Measurements from ENCODE around the gene TRAF3IP3. TPM values are rescaled to one million over a fixed set of nuclear protein-coding genes. Genes with fewer than 3 reads are reported as not detected.
A peak's percentile ranks its signal among the peaks of the same experiment; 100 is the strongest.

The TRAF3IP3 gene
- polyA plus RNA-seq, 1 of the 3 experiments (the other 2 are of a cell fraction): 0.31 TPM

- Histone ChIP-seq H3K36me3 (replicated peaks in 1 of 2; ENCODE audit: control insufficient read depth in 1 of 2, insufficient read depth in 2 of 2, low read length in 1 of 2) (no peaks in the 10 kb centered on the region), H3K4me1 (ENCODE audit: control insufficient read depth in 1 of 2, insufficient read depth in 2 of 2, low read depth in 1 of 2, low read length in 1 of 2) (peaks cover 12 to 24% of the 10 kb centered on the region in 2 experiments), H3K27me3 (ENCODE audit: insufficient read depth) (no peaks in the 10 kb centered on the region), H3K9me3 (no peaks in the 10 kb centered on the region), H3K27ac (ENCODE audit: low read depth in 2 of 2, low read length in 1 of 2) (peak overlapping the region in 1 of 2 experiments; percentile 80; a peak in 2 of 4 replicates), H3K9ac (no peak overlapping the region), H2AFZ (ENCODE audit: low read depth) (no peak overlapping the region), H3K9me2 (no peaks in the 10 kb centered on the region), H3K79me2 (ENCODE audit: insufficient read depth) (no peaks in the 10 kb centered on the region), H3F3A (replicated peaks; ENCODE audit: insufficient read depth) (peaks cover 10% of the 10 kb centered on the region), H3K4me3 (ENCODE audit: low read depth in 2 of 2, low read length in 1 of 2) (no peak overlapping the region), H4K20me1 (ENCODE audit: insufficient read depth) (no peaks in the 10 kb centered on the region), H3K4me2 (no peak overlapping the region)
- ChIA-PET CTCF (interaction anchor here (0.9 to 7.5 kb wide), 6 partner anchors 9 to 178 kb away, joined by 3 to 78 read pairs (median 3); partner anchors contain the start of gene UTP25), POLR2A (interaction anchor here (0.7 to 1.4 kb wide), 3 partner anchors 9 to 27 kb away, joined by 4 to 6 read pairs (median 6); partner anchors contain the start of genes C1orf74 and UTP25)
- 74% methylated on average over 5 of the region's 5 CpGs for WGBS (ENCODE audit: low lambda C conversion rate)
- TF ChIP-seq EP300 (IDR thresholded peaks at IDR 0.05; ENCODE audit: borderline replicate concordance in 1 of 2, low read depth in 1 of 2, low read length in 1 of 2): peak in 1 of 2 experiments; percentile 74; a peak in 1 of 4 replicates
- TF ChIP-seq RCOR1 (IDR thresholded peaks at IDR 0.05; ENCODE audit: low read length): peak; percentile 69; the same call in 1 of the 2 replicates
- TF ChIP-seq ELF1 (IDR thresholded peaks at IDR 0.05): no peak
- no peak for TF ChIP-seq CHD2 (IDR thresholded peaks at IDR 0.05; ENCODE audit: low read length, partially characterized antibody)
- TF ChIP-seq CTCF (IDR thresholded peaks at IDR 0.05): no peak
- no peak for TF ChIP-seq MXI1 (IDR thresholded peaks at IDR 0.05; ENCODE audit: low read depth, low read length)
- TF ChIP-seq TAF1 (IDR thresholded peaks at IDR 0.05; ENCODE audit: borderline replicate concordance, low read depth, low read length): no peak
- TF ChIP-seq NFIC (IDR thresholded peaks at IDR 0.05; ENCODE audit: borderline replicate concordance): no peak
- TF ChIP-seq FOXM1 (IDR thresholded peaks at IDR 0.05; ENCODE audit: low read depth): no peak
- no peak for TF ChIP-seq GABPA (IDR thresholded peaks at IDR 0.05; ENCODE audit: low read depth)
- no peak for TF ChIP-seq MEF2A (IDR thresholded peaks at IDR 0.05; ENCODE audit: borderline replicate concordance, low read depth)
- TF ChIP-seq USF2 (IDR thresholded peaks at IDR 0.05; ENCODE audit: borderline replicate concordance, low read depth, low read length): no peak
- TF ChIP-seq GATA2 (CRISPR knock-in tag; IDR thresholded peaks at IDR 0.05): peak; percentile 73
- TF ChIP-seq YY1 (IDR thresholded peaks at IDR 0.05; ENCODE audit: low read depth): no peak
- TF ChIP-seq RAD21 (IDR thresholded peaks at IDR 0.05; ENCODE audit: low read length): 0 out of 2 replicates have a peak, but pooled peaks have one; percentile 7
- peak; percentile 47 for DNase-seq
Observed at GRCh38 chr1:209810783-209811182, 54.9 kb downstream of the TRAF3IP3 start.

- no peaks in the 10 kb centered on the region for H3K9me2 ChIP-seq
- no peak overlapping the region for H3K4me2 ChIP-seq
- no peaks in the 10 kb centered on the region for H4K20me1 ChIP-seq (ENCODE audit: insufficient read depth)
- H3K9ac ChIP-seq: no peak overlapping the region
- peaks cover 0 to 14% of the 10 kb centered on the region in 2 experiments; a peak in 2 of 4 replicates for H3K4me1 ChIP-seq (ENCODE audit: control insufficient read depth in 1 of 2, insufficient read depth in 2 of 2, low read depth in 1 of 2, low read length in 1 of 2)
- no peaks in the 10 kb centered on the region for H3K79me2 ChIP-seq (ENCODE audit: insufficient read depth)
- no peaks in the 10 kb centered on the region for H3K27me3 ChIP-seq (ENCODE audit: insufficient read depth)
- 96% methylated on average over 4 of the region's 4 CpGs for WGBS (ENCODE audit: low lambda C conversion rate)
- CTCF ChIA-PET: interaction anchor here (0.9 to 2.0 kb wide), 3 partner anchors 10 to 14 kb away, joined by 3 to 19 read pairs (median 7); partner anchors contain the start of gene UTP25
- TF ChIP-seq IRF3 (IDR thresholded peaks at IDR 0.05; ENCODE audit: low read depth, low read length) (no peak), SIN3A (IDR thresholded peaks at IDR 0.05; ENCODE audit: borderline replicate concordance, low read depth, low read length) (no peak), USF1 (IDR thresholded peaks at IDR 0.05; ENCODE audit: borderline replicate concordance, low read depth) (no peak), NFIC (IDR thresholded peaks at IDR 0.05; ENCODE audit: borderline replicate concordance) (no peak), MXI1 (IDR thresholded peaks at IDR 0.05; ENCODE audit: low read depth, low read length) (no peak), MEF2A (IDR thresholded peaks at IDR 0.05; ENCODE audit: borderline replicate concordance, low read depth) (no peak)
- no peak overlapping the region for H3K27ac ChIP-seq (ENCODE audit: low read depth in 2 of 2, low read length in 1 of 2)
- no peaks in the 10 kb centered on the region for H3F3A ChIP-seq (replicated peaks; ENCODE audit: insufficient read depth)
- H2AFZ ChIP-seq (ENCODE audit: low read depth): no peak overlapping the region
- POLR2A ChIA-PET: no interaction called here
- H3K4me3 ChIP-seq (ENCODE audit: low read depth in 2 of 2, low read length in 1 of 2): no peak overlapping the region
- no peaks in the 10 kb centered on the region for H3K36me3 ChIP-seq (replicated peaks in 1 of 2; ENCODE audit: control insufficient read depth in 1 of 2, insufficient read depth in 2 of 2, low read length in 1 of 2)
- no peaks in the 10 kb centered on the region for H3K9me3 ChIP-seq
- DNase-seq: no peak
Observed at GRCh38 chr1:209813902-209814301, 58.0 kb downstream of the TRAF3IP3 start.

Data from SK-N-SH (cell line).